Cardiac septum (tissue), 1 donor: ENCODE results near the gene PTPRE. TPM values are rescaled to one million over a fixed set of nuclear protein-coding genes. Genes with fewer than 3 reads are reported as not detected.

Experiments
- DNase-seq: peaks from one replicate; pipeline ENCODE4 v3.0.0-alpha.2; 2020; ENCODE audit warnings: low spot score
- intact Hi-C: fragments of 100-400 bp; cut with DNase I; formaldehyde crosslinking; loops from one replicate; pipeline ENCODE4 v1.14.0; 2022
- total RNA-seq: library from RNA; stranded (reverse); fragmentation: NEBNext Ultra II Directional; extraction: Animal tissue kit (Norgen Biotek cat#: 25700); gene quantifications from one replicate; pipeline ENCODE4 v1.2.1, GENCODE V29; 2021
- donor health status: DM: no; HTN: no; CAD: no.

The PTPRE gene
- total RNA-seq, 1 donor from 2014 or later, result 51.1 TPM

DNA sequence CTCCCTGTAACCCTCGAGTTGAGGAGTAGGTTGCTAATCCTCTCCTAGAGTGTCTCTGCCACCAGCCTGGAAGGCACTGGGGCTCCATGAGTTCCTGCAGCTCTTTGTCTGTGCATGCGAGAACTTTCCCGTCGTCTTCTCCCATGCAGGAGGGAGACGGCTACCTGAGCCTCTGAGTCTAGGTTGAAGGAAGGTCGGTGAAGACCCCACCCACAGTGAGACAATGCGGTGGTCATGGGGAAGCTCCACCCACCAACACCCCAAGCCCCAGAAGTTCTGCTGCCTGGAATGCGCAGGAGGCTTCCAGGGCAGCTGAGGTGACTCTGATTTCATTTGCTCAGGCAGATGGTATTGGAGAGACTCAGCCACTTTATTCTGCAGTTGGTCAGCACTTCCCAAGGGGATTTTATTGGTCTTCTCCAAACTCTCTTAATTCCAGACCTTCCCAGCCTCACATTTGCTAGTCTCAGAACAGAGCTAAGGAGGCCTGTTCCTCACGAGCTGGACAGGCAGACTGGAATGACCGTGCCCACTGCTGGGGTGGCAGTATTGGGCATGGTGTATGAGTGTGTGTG is 36.5 kb downstream of the PTPRE start:
- intact Hi-C loops, result no loop called here
- DNase-seq, result no peak

DNA sequence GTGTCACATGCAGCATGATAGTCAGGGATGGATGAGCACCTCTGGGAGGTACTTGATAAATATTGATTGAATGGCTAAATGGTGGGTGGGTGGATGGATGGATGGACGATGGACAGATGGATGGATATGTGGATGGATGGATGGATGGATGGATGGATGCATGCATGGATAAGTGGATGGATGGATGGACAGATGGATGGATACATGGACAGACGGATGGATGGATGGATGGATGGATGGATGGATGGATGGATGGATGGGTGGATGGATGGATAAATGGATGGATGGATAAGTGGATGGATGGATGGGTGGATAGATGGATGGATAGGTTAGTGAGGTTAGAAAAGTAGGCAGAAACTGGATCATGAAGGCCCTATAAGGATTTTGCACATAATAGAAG is 37.4 kb downstream of the PTPRE start:
- no peak for DNase-seq
- intact Hi-C loops, result no loop called here

DNA sequence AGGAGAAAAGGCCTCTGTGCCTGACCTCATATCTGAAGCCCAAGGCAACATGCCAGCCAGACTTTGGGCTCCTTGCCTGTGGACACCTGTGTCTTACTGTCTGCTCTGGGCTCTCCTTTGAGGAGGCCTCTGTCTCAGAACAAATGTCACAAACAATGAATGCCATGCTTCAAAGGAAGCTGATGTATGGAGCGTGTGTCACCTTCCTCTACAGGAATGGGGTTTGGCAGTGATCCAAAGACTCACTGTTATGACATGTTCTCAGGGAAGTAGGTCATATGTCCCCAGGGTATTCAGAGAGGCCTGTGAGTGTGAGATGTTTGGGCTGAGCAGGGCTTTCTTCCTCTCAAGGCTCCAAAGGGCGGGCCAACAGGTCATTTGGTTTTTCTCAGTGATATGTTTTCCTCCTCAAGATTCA is 38.4 kb downstream of the PTPRE start:
- intact Hi-C loops, result no loop called here
- no peak for DNase-seq

DNA sequence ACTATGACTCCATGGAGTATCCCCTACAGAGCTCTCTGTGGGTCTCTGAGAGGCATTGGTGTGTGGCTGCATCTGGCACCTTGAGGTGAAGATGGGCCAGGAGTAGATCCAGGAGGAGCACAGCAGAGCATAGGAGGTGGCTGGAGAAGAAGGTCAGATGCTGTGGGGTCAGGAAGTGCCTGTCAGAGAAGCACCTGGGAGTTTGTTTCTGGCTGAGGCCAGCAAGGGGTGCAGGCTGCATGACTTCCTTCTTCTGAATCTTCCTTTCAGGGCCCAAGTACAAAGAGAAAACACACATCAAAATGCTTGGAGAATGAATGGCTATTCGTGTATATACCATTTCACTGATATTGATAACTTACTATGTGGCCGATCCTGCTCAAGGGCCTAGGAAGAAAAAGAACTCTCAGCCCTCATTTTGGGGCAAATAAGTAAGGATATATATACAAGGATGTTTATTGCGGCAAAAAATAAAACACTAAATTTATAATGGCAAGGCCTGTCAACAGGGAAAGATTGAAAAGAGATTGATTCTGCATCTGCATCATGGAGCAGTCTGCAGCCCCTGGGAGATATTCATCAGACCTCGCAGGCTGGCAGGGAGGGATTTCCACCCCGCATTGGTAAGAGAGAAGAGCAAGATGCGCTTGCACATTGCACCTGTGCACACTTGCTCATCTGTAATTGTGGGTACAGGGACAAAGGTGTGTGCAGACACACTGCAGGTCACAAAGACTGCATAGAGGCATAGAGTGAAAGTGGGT is 39.2 kb downstream of the PTPRE start:
- intact Hi-C loops, result no loop called here
- DNase-seq, result no peak

DNA sequence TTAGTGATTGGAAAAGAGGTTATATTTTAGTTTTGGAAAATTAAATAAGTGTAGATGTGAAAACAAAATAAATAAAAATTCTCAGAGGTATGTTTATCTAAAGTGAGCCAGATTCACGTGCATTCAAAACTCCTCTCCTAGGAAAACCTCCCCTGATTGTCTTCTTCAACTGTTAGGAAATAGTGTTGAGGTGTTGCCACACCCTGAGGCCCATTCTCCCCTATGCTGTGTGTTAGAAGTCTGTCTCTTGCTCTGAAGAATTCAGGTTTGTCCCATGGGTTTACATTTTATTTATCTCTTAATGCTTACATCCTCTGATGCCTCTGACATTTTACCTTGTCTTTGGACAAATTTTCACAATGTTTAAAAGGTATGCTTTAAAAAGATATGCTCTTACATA is 40.3 kb downstream of the PTPRE start:
- intact Hi-C loops, result no loop called here

DNA sequence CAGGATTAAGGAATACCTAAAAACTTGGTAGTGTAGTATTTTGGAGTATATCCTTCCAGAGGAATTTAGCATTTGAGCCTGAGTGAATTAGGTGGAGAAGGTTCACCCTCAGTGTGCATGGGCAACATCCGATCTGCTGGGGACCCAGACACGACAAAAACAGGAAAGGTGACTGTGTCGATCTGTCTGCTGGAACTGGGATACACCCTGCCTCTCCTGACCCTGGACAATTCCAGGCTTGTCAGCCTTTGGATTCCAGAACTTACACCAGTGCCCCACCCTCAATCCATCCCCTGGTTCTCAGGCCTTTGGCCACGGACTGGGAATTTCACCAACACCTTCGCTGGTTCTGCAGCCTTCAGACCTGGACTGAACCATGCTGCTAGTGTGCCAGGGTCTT is 41.9 kb downstream of the PTPRE start:
- no peak for DNase-seq
- intact Hi-C loops, result no loop called here

More for the DNA sequence above, 40.3 kb downstream of the PTPRE start:
- no peak for DNase-seq

DNA sequence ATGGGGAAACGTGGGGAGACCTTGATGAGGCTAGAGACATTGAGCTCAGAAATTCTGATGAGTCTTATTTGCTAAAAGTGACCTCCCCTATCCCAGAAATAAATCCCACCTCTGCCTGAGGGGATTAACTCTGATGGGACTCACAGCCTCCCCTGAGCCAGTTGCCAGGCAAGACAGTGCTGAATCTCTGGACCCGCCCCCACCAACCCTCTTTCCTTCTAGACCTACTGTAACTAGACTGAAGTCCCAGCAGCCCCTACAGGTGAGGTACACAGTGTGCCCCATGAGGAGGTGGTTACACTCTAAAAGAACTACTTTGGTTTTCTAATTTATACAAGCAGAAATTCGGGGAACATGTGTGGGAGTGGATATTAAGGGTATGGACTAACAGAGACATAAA is 42.9 kb downstream of the PTPRE start:
- DNase-seq, result no peak
- intact Hi-C loops, result no loop called here

DNA sequence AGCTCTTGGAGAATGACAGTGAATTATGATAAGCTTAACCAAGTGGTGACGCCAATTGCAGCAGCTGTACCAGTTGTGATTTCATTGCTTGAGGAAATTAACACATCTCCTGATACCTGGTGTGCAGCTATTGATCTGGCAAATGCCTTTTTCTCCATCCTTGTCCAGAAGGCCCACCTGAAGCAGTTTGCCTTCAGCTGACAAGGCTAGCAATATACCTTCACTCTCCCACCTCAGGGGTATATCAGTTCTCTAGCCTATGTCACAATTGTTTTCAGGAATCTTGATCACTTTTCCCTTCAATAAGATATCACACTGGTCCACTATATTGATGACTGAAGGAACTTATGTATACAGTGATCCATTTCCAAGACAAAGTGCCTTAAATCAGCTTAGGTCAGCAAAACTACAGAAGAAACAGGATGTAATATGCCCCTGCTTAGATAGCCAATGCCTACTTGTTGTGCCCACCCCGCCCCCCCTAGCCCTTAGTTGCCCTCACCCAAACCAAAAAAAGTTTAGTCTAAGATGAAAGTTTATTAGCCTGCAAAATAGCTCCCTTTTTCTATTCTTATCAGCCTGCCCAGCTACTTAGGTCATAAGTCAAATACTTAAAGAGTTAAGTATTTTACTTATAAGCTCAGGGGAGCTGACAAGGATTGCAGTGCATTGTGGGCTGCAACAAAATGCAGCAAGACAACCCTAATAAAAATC is 45.1 kb downstream of the PTPRE start:
- intact Hi-C loops, result no loop called here

DNA sequence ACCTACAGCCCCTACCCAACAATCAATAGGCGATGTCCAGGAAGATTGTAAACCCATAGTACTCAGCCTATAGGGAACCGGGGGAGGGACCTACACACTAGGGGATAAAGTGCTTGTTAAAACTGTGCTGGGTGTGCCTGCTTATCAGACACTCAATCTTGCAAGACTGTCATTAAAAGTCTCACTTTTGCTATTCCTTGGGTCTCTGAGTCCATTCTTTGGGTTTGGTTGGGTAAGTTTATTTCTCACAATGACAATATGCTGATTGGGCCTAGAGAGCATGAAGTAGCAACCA is 45.6 kb downstream of the PTPRE start:
- intact Hi-C loops, result no loop called here
- DNase-seq, result no peak

More for the DNA sequence above, 45.1 kb downstream of the PTPRE start:
- DNase-seq, result no peak

DNA sequence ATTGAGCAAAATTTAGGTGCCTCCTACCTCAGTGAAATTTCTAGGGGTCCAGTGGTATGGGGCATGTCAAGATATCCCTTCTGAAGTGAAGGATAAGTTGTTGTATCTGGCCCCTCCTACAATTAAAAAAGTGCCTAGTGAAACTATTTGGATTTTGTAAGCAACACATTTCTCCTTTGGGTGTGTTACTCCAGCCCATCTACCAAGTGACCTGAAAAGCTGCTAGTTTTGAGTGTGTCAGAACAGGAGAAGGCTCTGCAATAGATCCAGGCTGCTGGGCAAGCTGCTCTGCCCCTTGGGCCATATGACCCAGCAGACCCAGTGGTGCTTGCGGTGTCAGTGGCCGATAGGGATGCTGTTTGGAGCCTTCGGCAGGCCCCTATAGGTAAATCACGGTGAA is 46.0 kb downstream of the PTPRE start:
- intact Hi-C loops, result no loop called here
- no peak for DNase-seq

DNA sequence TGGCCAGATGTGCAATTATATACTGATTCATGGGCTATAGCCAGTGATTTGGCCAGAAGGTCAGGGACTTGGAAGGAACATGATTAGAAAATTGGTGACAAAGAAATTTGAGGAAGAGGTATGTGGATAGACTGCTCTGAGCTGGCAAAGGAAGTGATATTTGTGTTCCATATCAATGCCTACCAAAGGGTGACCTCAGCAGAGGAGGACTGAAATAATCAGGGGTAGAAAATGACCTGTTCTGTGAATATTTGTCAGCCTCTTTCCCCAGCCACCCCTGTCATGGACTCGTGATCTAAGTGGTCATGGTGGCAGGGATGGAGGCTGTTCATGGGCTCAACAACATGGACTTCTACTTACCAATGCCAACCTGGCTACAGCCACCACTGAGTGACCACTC is 47.0 kb downstream of the PTPRE start:
- intact Hi-C loops, result no loop called here
- DNase-seq, result no peak

DNA sequence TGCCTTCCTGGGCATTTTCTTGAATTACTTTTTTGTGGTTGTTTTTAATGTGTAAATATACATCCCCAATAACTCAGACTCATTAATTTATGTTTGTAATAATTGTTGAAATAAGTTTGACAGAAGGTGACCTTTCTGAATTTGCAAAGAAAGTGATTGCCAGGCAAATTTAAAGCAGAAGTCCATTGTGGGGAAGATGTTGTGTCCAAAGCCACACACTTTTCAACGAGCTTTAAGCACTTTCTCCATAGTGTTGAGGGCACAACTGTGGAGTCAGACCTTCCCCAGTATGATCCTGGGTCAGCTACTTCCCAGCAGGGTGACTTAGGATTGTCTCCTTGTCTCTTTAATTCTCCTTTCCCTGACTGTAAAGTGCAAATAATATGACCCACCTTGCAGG is 52.5 kb downstream of the PTPRE start:
- no peak for DNase-seq
- intact Hi-C loops, result no loop called here

DNA sequence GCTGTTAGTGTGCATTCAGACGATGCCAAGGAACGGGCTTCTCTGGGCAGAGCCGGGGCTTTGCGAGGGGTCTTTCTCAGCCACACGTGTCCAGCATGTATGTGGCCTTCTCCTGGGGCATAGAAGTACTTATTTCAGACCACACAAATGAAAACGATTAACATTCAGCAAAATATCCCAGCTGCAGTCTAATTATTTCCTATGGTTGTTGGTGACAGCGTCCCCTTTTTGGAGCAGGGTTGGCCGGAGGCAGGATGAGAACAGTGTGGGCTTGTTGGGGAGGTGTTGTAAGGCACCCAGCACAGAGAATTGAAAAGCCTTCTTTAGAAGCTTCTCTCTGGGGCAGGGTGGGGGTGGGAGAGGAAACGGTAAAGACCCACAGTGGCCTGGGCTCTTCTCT is 54.2 kb downstream of the PTPRE start:
- intact Hi-C loops, result no loop called here
- DNase-seq, result no peak

DNA sequence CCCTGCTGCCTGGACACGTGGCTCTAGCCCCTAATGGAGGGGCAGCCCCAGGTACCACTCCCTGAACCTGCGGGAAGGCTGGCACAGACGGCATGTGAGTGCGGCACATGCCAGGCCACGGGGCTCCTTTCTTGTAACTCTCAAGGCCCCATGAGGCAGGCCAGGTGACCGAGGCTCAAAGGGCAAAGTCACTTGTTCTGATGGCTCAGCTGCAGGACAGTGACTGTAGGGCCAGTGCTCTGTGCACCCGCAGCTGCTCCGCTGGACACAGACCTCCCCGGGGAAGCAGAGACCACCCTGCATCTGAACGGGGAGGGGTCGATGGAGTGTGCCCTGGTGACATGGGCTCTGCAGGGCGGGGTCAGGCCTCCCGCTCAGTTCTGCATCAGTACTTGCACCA is 55.3 kb downstream of the PTPRE start:
- intact Hi-C loops, result no loop called here
- no peak for DNase-seq

DNA sequence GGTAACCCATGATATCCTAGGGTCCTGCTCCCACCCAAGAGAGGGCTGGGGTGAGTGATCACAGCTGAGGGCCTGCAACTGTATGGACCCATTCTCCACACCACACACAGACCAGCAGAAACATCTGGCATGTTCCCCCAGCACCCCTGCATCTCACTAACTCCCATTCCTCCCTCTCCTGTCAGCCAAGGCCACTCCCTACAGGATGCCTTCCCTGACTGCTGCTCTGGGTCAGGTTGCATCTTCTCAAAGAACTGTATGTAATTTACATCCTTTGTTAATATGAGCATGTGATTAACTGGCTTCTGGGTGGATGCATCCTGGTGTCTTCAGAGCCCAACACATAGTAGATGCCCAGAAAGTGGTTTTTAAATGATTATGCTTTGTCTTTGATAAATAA is 56.2 kb downstream of the PTPRE start:
- no peak for DNase-seq
- intact Hi-C loops, result no loop called here

DNA sequence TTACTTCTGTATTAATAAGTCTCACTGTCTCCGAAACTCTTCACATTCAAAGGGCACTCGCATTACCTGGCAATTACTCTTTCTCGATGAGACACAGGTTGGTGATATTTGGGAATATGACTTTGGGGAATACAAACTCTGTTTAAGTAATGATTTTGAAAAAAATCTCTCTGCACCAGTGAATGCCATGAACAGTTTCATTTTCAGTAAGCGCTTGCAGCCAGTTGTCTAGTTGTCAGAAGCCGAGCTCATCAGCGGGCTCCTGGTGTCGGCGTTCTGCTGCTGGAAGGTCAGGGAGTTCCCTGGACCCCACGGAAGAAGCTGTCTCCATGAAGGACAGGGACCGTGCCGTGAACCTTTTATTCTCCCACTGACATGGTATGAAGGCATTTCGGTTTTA is 57.7 kb downstream of the PTPRE start:
- no peak for DNase-seq
- intact Hi-C loops, result loop anchor here (5.0 kb wide), 1 partner anchor 48 kb away; no protein-coding TSS in a partner anchor

DNA sequence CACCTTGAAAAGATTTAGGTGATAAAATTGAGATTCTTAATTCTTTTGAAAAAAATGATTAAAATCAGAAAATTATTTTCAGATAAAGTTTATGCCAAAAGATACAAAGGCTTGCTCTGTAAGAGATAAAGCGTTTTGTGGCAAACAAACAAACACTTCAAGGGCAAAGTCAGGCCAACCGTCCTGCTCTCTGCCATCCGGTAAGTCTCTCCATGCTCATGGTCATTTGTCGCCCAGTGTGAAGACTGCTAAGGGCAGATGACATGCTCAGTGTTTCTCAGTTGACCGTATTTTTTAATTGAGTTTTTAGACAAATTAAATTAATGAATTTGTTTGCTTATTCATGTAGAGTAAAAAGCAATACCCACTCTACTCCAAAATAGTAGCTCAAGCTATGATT is 60.0 kb downstream of the PTPRE start:
- intact Hi-C loops, result loop anchor here (5.0 kb wide), 1 partner anchor 45 kb away; no protein-coding TSS in a partner anchor
- no peak for DNase-seq

DNA sequence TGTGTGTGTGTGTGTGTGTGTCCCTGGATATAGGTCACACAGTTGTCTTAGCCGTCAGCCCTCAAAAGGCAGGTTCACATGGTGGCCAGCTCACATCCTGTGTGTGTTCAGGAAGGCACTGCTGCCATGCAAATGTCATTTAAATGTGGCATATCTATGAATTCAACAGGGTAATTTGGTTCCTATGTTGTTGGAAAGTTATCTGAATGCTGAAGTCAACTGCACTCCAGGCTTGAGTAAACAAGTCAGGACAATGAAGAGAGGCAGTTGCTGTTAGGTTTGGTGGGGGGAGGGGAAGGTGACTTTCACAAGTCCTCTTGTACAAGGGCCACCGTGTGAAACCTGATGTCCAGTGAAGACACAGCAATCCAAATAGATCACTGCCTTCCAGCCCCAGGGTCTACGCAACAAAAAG is 61.1 kb downstream of the PTPRE start:
- intact Hi-C loops, result loop anchor here (2.0 to 5.0 kb wide), 2 partner anchors 44 to 57 kb away; no protein-coding TSS in a partner anchor
- no peak for DNase-seq

DNA sequence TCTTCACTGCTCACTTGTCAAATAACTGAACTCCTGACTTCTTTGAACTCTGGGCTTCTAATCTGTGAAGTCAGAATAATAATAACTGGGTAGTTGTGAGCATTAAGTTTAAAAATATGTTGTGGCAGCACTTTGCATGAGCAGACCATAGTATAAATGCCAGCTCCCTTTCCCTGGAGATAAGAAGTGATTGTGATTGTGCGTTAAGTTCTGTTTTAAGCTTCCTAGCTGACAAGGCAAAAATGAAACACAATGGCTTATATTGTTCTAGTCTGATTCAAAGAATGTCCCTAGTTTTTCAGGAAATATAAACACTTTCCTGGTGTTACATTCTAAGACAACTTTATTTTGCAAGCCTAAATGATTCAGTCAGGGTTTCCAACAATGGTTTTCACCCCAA is 61.8 kb downstream of the PTPRE start:
- no peak for DNase-seq
- intact Hi-C loops, result loop anchor here (2.0 to 5.0 kb wide), 2 partner anchors 44 to 58 kb away; no protein-coding TSS in a partner anchor

DNA sequence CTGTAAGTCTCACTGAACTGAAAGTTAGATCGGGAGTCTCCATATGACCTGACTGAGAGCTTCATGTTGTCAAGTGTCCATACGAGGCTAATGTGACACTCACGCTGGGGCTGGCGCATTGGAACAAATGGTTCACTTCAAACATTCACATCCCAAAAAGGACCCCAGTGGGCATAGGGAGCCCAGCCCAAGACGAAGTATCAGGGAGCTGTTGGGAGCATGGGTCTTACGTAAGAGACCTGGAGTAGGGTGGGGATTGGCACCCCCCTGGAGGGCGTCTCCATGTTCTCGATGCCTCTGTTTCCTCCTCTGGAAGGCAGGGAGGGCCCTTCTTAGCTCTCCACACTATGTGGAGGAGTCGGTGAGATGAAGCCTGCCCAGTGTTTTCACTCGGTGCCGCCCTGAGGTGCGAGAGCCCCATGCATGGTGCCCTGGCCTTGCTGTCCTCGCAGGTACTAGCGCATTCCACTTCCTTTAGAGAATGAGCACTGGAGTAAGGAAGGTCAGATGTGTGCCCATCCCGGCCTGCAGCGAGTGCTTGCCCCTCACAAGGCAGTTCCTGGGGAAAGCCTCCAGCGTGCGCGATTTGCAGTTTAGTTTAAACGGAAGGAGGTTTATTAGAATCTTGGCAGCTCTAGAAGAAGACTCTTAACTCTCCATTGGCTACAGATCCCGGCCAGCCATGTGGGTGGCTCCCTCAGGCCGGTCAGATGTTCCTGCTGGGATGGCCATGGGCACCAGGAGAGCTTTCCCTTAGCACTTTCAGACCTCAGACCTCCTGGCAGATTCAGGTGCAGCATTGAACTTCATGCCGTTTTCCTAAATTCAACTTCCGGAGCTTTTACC is 64.4 kb downstream of the PTPRE start:
- intact Hi-C loops, result no loop called here
- no peak for DNase-seq
